AG09319 (cell line): ENCODE measurements around the gene SMLR1.
A peak's percentile ranks its signal among the peaks of the same experiment; 100 is the strongest.

Experiments used
- DNase-seq: peaks from one replicate; pipeline ENCODE4 v3.0.0-alpha.2; 2010; ENCODE audit warnings: low read depth; ENCODE audit errors: extremely low read depth
- CTCF ChIP-seq: IDR thresholded peaks from 2 replicates; pipeline ENCODE4 v1.5.1; 2011; ENCODE audit warnings: low read depth, mild to moderate bottlenecking, inconsistent platforms, low read length, moderate library complexity

The SMLR1 gene

GRCh38 chr6:130827247-130828149 lies at the start of gene SMLR1:
TSS of gene SMLR1 (plus strand) at chr6:130827406. CDS start at chr6:130827414, 8 bp downstream.
- TF ChIP-seq CTCF, result no peak
- no peak for DNase-seq

GRCh38 chr6:130778946-130779657 lies 48.1 kb upstream of the SMLR1 start:
- peak; percentile 54 for DNase-seq
- no peak for TF ChIP-seq CTCF

GRCh38 chr6:130779658-130780033 lies 47.6 kb upstream of the SMLR1 start:
- DNase-seq, result no peak
- TF ChIP-seq CTCF, result no peak

- DNase-seq, result no peak
- no peak for TF ChIP-seq CTCF
Observed at GRCh38 chr6:130780122-130780521, 47.1 kb upstream of the SMLR1 start.

- no peak for DNase-seq
Observed at GRCh38 chr6:130781557-130781956, 45.6 kb upstream of the SMLR1 start.

GRCh38 chr6:130783416-130784107 lies 43.6 kb upstream of the SMLR1 start:
- no peak for DNase-seq
- no peak for TF ChIP-seq CTCF

More at GRCh38 chr6:130781557-130781956, 45.6 kb upstream of the SMLR1 start:
- no peak for TF ChIP-seq CTCF
